ENCODE data around the gene CT47C1.

CT47C1 gene

GRCh38 chrX:119040432-119040831 lies 32.4 kb upstream of the CT47C1 start:
- no peak for DNase-seq (ENCODE audit: extremely low read depth, low read depth)
- no peak for TF ChIP-seq CTCF (IDR thresholded peaks at IDR 0.05; ENCODE audit: low read depth, low read length)

- peak; percentile 41 for DNase-seq (ENCODE audit: extremely low read depth, low read depth)
- TF ChIP-seq CTCF (IDR thresholded peaks at IDR 0.05; ENCODE audit: low read depth, low read length) = no peak
Measured at GRCh38 chrX:119041175-119041574, 31.6 kb upstream of the CT47C1 start.

- no peak for TF ChIP-seq CTCF (IDR thresholded peaks at IDR 0.05; ENCODE audit: low read depth, low read length)
- DNase-seq (ENCODE audit: extremely low read depth, low read depth) = no peak
Measured at GRCh38 chrX:119042040-119042439, 30.8 kb upstream of the CT47C1 start.

- no peak for TF ChIP-seq CTCF (IDR thresholded peaks at IDR 0.05; ENCODE audit: low read depth, low read length)
- DNase-seq (ENCODE audit: extremely low read depth, low read depth) = no peak
Measured at GRCh38 chrX:119042996-119043395, 29.8 kb upstream of the CT47C1 start.

GRCh38 chrX:119045884-119046283 lies 26.9 kb upstream of the CT47C1 start:
- DNase-seq (ENCODE audit: extremely low read depth, low read depth) = no peak
- TF ChIP-seq CTCF (IDR thresholded peaks at IDR 0.05; ENCODE audit: low read depth, low read length) = no peak

- no peak for DNase-seq (ENCODE audit: extremely low read depth, low read depth)
- TF ChIP-seq CTCF (IDR thresholded peaks at IDR 0.05; ENCODE audit: low read depth, low read length) = no peak
Measured at GRCh38 chrX:119055687-119056086, 17.1 kb upstream of the CT47C1 start.

GRCh38 chrX:119062750-119063374 lies 9.9 kb upstream of the CT47C1 start:
- no peak for DNase-seq (ENCODE audit: extremely low read depth, low read depth)

More at GRCh38 chrX:119062750-119063374, 9.9 kb upstream of the CT47C1 start:
- no peak for TF ChIP-seq CTCF (IDR thresholded peaks at IDR 0.05; ENCODE audit: low read depth, low read length)

Measured in AG09319 (cell line).